HEK293 (cell line): Measurements from ENCODE around the gene NFATC1.

ENCODE experiments used
- CTCF ChIA-PET: fragments of 350-600 bp; formaldehyde crosslinking; extraction: SDS; loops from one replicate; lab custom pipeline; 2021; ENCODE audit warnings: antibody characterized with exemption; lab: Yijun Ruan, JAX
- POLR2A ChIA-PET: fragments of 300-600 bp; formaldehyde crosslinking; extraction: SDS; loops from one replicate; lab custom pipeline; 2020; ENCODE audit warnings: antibody characterized with exemption, inconsistent platforms; lab: Yijun Ruan, JAX
- H3K27ac ChIP-seq: fragments of 200-500 bp; sonication (Bioruptor generic); 2 replicates; pipeline ENCODE4 v1.5.1; 2014; ENCODE audit warnings: low read depth, low read length, control low read depth, inconsistent platforms; ENCODE audit errors: extremely low read depth
- H3K36me3 ChIP-seq, 2 experiments: fragments of 200-500 bp in 1 of 2; sonication (Bioruptor generic) in 1 of 2; 1 replicate in 1 of 2; 2 replicates in 1 of 2; pipeline ENCODE4 v1.5.1; 2014 to 2017; ENCODE audit warnings: inconsistent platforms in 2 of 2, low read length in 2 of 2; ENCODE audit not compliant: control insufficient read depth in 2 of 2, insufficient read depth in 1 of 2
- H3K4me1 ChIP-seq: fragments of 200-500 bp; sonication (Bioruptor generic); 2 replicates; pipeline ENCODE4 v1.5.1; 2014; ENCODE audit warnings: mild to moderate bottlenecking, low read length, inconsistent platforms; ENCODE audit not compliant: control insufficient read depth, insufficient read depth
- H3K4me3 ChIP-seq: 2 replicates; pipeline ENCODE4 v1.5.1; 2011; ENCODE audit warnings: low read depth, mild to moderate bottlenecking, control low read depth, low read length, moderate library complexity
- H3K9me3 ChIP-seq: fragments of 200-500 bp; sonication (Bioruptor generic); 2 replicates; pipeline ENCODE4 v1.5.1; 2014; ENCODE audit warnings: low read depth, low read length, inconsistent platforms; ENCODE audit not compliant: control insufficient read depth, insufficient read depth
- AEBP2 ChIP-seq: fragments of 450-650 bp; formaldehyde crosslinking; IDR thresholded peaks from 2 replicates; pipeline ENCODE4 v1.5.1; 2016; ENCODE audit warnings: missing biosample characterization, missing genetic modification characterization, borderline replicate concordance
- HIC1 ChIP-seq: fragments of 450-650 bp; formaldehyde crosslinking; IDR thresholded peaks from 2 replicates; pipeline ENCODE4 v1.5.1; 2016; ENCODE audit warnings: missing biosample characterization, missing genetic modification characterization
- HOXC10 ChIP-seq: sonication (generic); formaldehyde crosslinking; IDR thresholded peaks from 2 replicates; pipeline ENCODE4 v1.8.1; 2023; ENCODE audit warnings: mild to moderate bottlenecking, missing genetic modification reagents
- KLF17 ChIP-seq: fragments of 450-650 bp; formaldehyde crosslinking; IDR thresholded peaks from 2 replicates; pipeline ENCODE4 v1.5.1; 2016; ENCODE audit warnings: missing biosample characterization, missing genetic modification characterization
- KLF8 ChIP-seq: fragments of 450-650 bp; formaldehyde crosslinking; IDR thresholded peaks from 2 replicates; pipeline ENCODE4 v1.5.1; 2016; ENCODE audit warnings: missing biosample characterization, missing genetic modification characterization
- MEIS1 ChIP-seq: sonication (generic); formaldehyde crosslinking; IDR thresholded peaks from 2 replicates; pipeline ENCODE4 v1.8.1; 2022; ENCODE audit warnings: missing genetic modification reagents, mild to moderate bottlenecking, borderline replicate concordance
- REPIN1 ChIP-seq: fragments of 450-650 bp; formaldehyde crosslinking; IDR thresholded peaks from 2 replicates; pipeline ENCODE4 v1.5.1; 2017; ENCODE audit warnings: missing biosample characterization, missing genetic modification characterization, low read depth
- ZBTB48 ChIP-seq: fragments of 450-650 bp; formaldehyde crosslinking; IDR thresholded peaks from 2 replicates; pipeline ENCODE4 v1.5.1; 2016; ENCODE audit warnings: missing biosample characterization, missing genetic modification characterization
- ZFP3 ChIP-seq: fragments of 450-650 bp; formaldehyde crosslinking; IDR thresholded peaks from 2 replicates; pipeline ENCODE4 v1.5.1; 2016; ENCODE audit warnings: low read depth, missing biosample characterization, missing genetic modification characterization
- ZNF16 ChIP-seq: fragments of 450-650 bp; formaldehyde crosslinking; IDR thresholded peaks from 2 replicates; pipeline ENCODE4 v1.5.1; 2016; ENCODE audit warnings: low read depth, missing biosample characterization, missing genetic modification characterization
- ZNF488 ChIP-seq: fragments of 450-650 bp; formaldehyde crosslinking; IDR thresholded peaks from 2 replicates; pipeline ENCODE4 v1.5.1; 2016; ENCODE audit warnings: missing biosample characterization, missing genetic modification characterization
- ZNF513 ChIP-seq: fragments of 450-650 bp; IDR thresholded peaks from 2 replicates; pipeline ENCODE4 v1.5.1; 2018; ENCODE audit warnings: missing biosample characterization, missing genetic modification characterization
- ZNF549 ChIP-seq: fragments of 450-650 bp; IDR thresholded peaks from 2 replicates; pipeline ENCODE4 v1.5.1; 2018; ENCODE audit warnings: missing biosample characterization, missing genetic modification characterization, mild to moderate bottlenecking, inconsistent platforms, moderate library complexity
- ZNF792 ChIP-seq: fragments of 450-650 bp; formaldehyde crosslinking; IDR thresholded peaks from 2 replicates; pipeline ENCODE4 v1.5.1; 2016; ENCODE audit warnings: missing biosample characterization, missing genetic modification characterization

NFATC1 gene

GRCh38 chr18:79489051-79489898 lies 93.5 kb downstream of the NFATC1 start:
- H3K4me1 ChIP-seq, result no peaks in the 10 kb centered on the region
- TF ChIP-seq ZNF792 (tag by site-specific recombination) (no peak), MEIS1 (CRISPR knock-in tag) (no peak), AEBP2 (tag by site-specific recombination) (no peak), KLF17 (tag by site-specific recombination) (no peak), HIC1 (no peak), REPIN1 (no peak), ZFP3 (tag by site-specific recombination) (no peak), ZNF513 (tag by site-specific recombination) (no peak), ZNF16 (tag by site-specific recombination) (no peak), HOXC10 (no peak), KLF8 (tag by site-specific recombination) (no peak), ZNF549 (tag by site-specific recombination) (no peak), ZNF488 (tag by site-specific recombination) (no peak)
- H3K9me3 ChIP-seq, result no peaks in the 10 kb centered on the region
- no peak overlapping the region for H3K4me3 ChIP-seq
- no peak overlapping the region for H3K27ac ChIP-seq
- ChIA-PET CTCF (no interaction called here), POLR2A (no interaction called here)
- peaks cover 0 to 16% of the 10 kb centered on the region in 2 experiments; a peak in 1 of 3 replicates for H3K36me3 ChIP-seq

GRCh38 chr18:79489899-79490625 lies 94.3 kb downstream of the NFATC1 start:
- CTCF ChIA-PET, result no interaction called here
- Histone ChIP-seq H3K9me3 (no peaks in the 10 kb centered on the region), H3K27ac (no peak overlapping the region), H3K36me3 (peaks cover 0 to 16% of the 10 kb centered on the region in 2 experiments; a peak in 1 of 3 replicates), H3K4me3 (no peak overlapping the region), H3K4me1 (no peaks in the 10 kb centered on the region)
- POLR2A ChIA-PET, result no interaction called here
- no peak for TF ChIP-seq ZBTB48 (tag by site-specific recombination)
